Measurements from ENCODE around the gene SND1.
"Not testable (repeated sequence)": the region's sequence is repeated elsewhere in the genome, so short reads cannot be mapped to it uniquely, and the experiment has no call there.

Gene SND1

GRCh38 chr7:127652333-127653248 lies 597 bp downstream of the SND1 start:
- DNase-seq (ENCODE audit: low read depth in 1 of 2, low spot score in 1 of 2) = no peak

- no peak for DNase-seq (ENCODE audit: low read depth in 1 of 2, low spot score in 1 of 2)
Observed at GRCh38 chr7:127653396-127653795, 1.4 kb downstream of the SND1 start.

- DNase-seq (ENCODE audit: low read depth in 1 of 2, low spot score in 1 of 2) = no peak
Observed at GRCh38 chr7:127654404-127655394, 2.7 kb downstream of the SND1 start.

- DNase-seq (ENCODE audit: low read depth in 1 of 2, low spot score in 1 of 2) = no peak
Observed at GRCh38 chr7:127655720-127656119, 3.7 kb downstream of the SND1 start.

GRCh38 chr7:127657500-127657899 lies 5.5 kb downstream of the SND1 start:
- no peak for DNase-seq (ENCODE audit: low read depth in 1 of 2, low spot score in 1 of 2)

GRCh38 chr7:127658970-127659630 lies 7.1 kb downstream of the SND1 start:
- DNase-seq (ENCODE audit: low read depth in 1 of 2, low spot score in 1 of 2) = no peak

GRCh38 chr7:127665922-127666321 lies 13.9 kb downstream of the SND1 start:
- DNase-seq (ENCODE audit: low read depth in 1 of 2, low spot score in 1 of 2) = no peak

GRCh38 chr7:127666602-127667001 lies 14.6 kb downstream of the SND1 start:
- DNase-seq (ENCODE audit: low read depth in 1 of 2, low spot score in 1 of 2) = no peak

GRCh38 chr7:127667017-127667670 lies 15.2 kb downstream of the SND1 start:
- DNase-seq (ENCODE audit: low read depth in 1 of 2, low spot score in 1 of 2) = no peak

GRCh38 chr7:127667759-127668530 lies 16.0 kb downstream of the SND1 start:
- no peak for DNase-seq (ENCODE audit: low read depth in 1 of 2, low spot score in 1 of 2)

GRCh38 chr7:127671341-127671740 lies 19.3 kb downstream of the SND1 start:
- no peak for DNase-seq (ENCODE audit: low read depth in 1 of 2, low spot score in 1 of 2)

- no peak for DNase-seq (ENCODE audit: low read depth in 1 of 2, low spot score in 1 of 2)
Observed at GRCh38 chr7:127673902-127674301, 21.9 kb downstream of the SND1 start.

GRCh38 chr7:127674361-127674760 lies 22.4 kb downstream of the SND1 start:
- DNase-seq (ENCODE audit: low read depth in 1 of 2, low spot score in 1 of 2) = no peak

- not testable (repeated sequence) for DNase-seq (ENCODE audit: low read depth in 1 of 2, low spot score in 1 of 2)
Observed at GRCh38 chr7:127674923-127675322, 22.9 kb downstream of the SND1 start.

GRCh38 chr7:127675721-127676120 lies 23.7 kb downstream of the SND1 start:
- DNase-seq (ENCODE audit: low read depth in 1 of 2, low spot score in 1 of 2) = no peak

GRCh38 chr7:127677433-127678230 lies 25.6 kb downstream of the SND1 start:
- no peak for DNase-seq (ENCODE audit: low read depth in 1 of 2, low spot score in 1 of 2)

GRCh38 chr7:127678337-127678736 lies 26.3 kb downstream of the SND1 start:
- no peak for DNase-seq (ENCODE audit: low read depth in 1 of 2, low spot score in 1 of 2)

GRCh38 chr7:127678947-127679346 lies 27.0 kb downstream of the SND1 start:
- no peak for DNase-seq (ENCODE audit: low read depth in 1 of 2, low spot score in 1 of 2)

GRCh38 chr7:127680983-127681382 lies 29.0 kb downstream of the SND1 start:
- DNase-seq (ENCODE audit: low read depth in 1 of 2, low spot score in 1 of 2) = no peak

Data from stimulated activated CD4-positive, alpha-beta T cell treated with anti-CD3 and anti-CD28 coated beads, Interleukin-15, amount 100 ng/mL, for 1 hour (primary cell).